ENCODE measurements around the gene SOX10.

DNA sequence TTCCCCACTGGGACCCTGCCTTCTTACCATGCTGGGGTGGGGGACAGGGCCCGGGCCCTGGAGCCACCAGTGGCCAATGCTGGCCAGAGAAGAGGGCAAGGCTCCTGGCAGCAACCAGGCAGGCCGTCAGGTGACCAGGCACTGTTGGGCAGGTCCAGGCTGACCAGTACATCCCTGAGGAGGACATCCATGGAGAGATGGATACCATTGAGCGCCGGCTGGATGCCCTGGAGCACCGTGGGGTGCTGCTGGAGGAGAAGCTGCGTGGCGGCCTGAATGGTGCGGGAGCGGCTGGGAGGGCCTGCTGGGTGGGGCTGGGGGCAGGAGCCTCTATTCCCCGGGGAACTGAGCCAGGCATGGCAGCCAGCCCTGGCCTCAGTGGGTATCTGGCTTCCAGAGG lies 52.0 kb downstream of the SOX10 start:
- TF ChIP-seq TAF1 (IDR thresholded peaks at IDR 0.05; ENCODE audit: borderline replicate concordance, low read depth, low read length) = no peak
- no peak for TF ChIP-seq POLR2A (IDR thresholded peaks at IDR 0.05; ENCODE audit: low read depth, low read length)
